Tibial nerve (tissue), 4 donors: ENCODE results near the gene RAPGEF5. TPM values are rescaled to one million over a fixed set of nuclear protein-coding genes. Genes with fewer than 3 reads are reported as not detected.

ENCODE experiments used
- DNase-seq, 2 donors: peaks; one replicate each; pipeline ENCODE4 v3.0.0-alpha.2; 2019; ENCODE audit warnings: low spot score in 2 of 2
- H3K27ac ChIP-seq, 4 donors: fragments of 200-600 bp; sonication (generic) in 3 of 4; one replicate each; pipeline ENCODE4 v1.5.1; 2017 to 2019; ENCODE audit warnings: mild to moderate bottlenecking in 1 of 4
- H3K27me3 ChIP-seq, 2 donors: fragments of 200-600 bp; sonication (generic) in 1 of 2; one replicate each; pipeline versions ENCODE4 v1.5.1 to v1.6.0; 2017 to 2019
- H3K36me3 ChIP-seq, 3 donors: fragments of 200-600 bp; sonication (generic); one replicate each; pipeline ENCODE4 v1.5.1; 2018 to 2019
- H3K4me1 ChIP-seq, 4 donors: fragments of 200-600 bp; sonication (generic) in 3 of 4; one replicate each; pipeline ENCODE4 v1.5.1; 2017 to 2019
- H3K4me3 ChIP-seq, 4 donors: fragments of 200-600 bp; sonication (generic) in 3 of 4; one replicate each; pipeline ENCODE4 v1.5.1; 2017 to 2019; ENCODE audit warnings: mild to moderate bottlenecking in 1 of 4, moderate library complexity in 1 of 4
- H3K9me3 ChIP-seq, 4 donors: fragments of 200-600 bp; sonication (generic) in 3 of 4; one replicate each; pipeline ENCODE4 v1.5.1; 2017 to 2019
- EP300 ChIP-seq, 2 donors: sonication (generic); formaldehyde crosslinking; IDR thresholded peaks; one replicate each; pipeline ENCODE4 v1.6.1; 2017; ENCODE audit warnings: antibody characterized with exemption in 2 of 2, mild to moderate bottlenecking in 1 of 2
- POLR2A ChIP-seq, 2 donors: fragments of 450-650 bp; IDR thresholded peaks; one replicate each; pipeline ENCODE4 v1.6.1; 2017; ENCODE audit warnings: antibody characterized with exemption in 2 of 2, mild to moderate bottlenecking in 2 of 2, moderate library complexity in 2 of 2
- WGBS, 2 donors: methylation state at CpG; one replicate each; pipeline ENCODE4 v1.1.5; 2018; 5-methylcytosine and 5-hydroxymethylcytosine counted together
- total RNA-seq, 4 donors: library from RNA; depleted of rRNA; stranded (reverse); fragments of >200 nt; gene quantifications; one replicate each; pipeline ENCODE4 v1.1.0, GENCODE V29; 2016
- TF ChIP-seq, protein P1 (sequence below), 5 experiments: fragments of 200-600 bp in 3 of 5; fragments of 450-650 bp in 2 of 5; sonication (generic) in 3 of 5; IDR thresholded peaks; one replicate each; pipeline ENCODE4 v1.5.1; 2016 to 2019; ENCODE audit warnings: antibody characterized with exemption in 5 of 5, mild to moderate bottlenecking in 3 of 5, moderate library complexity in 2 of 5

Gene RAPGEF5
- total RNA-seq, 4 donors from 2014 or later: 63.3 to 121 (median 76.9) TPM

DNA sequence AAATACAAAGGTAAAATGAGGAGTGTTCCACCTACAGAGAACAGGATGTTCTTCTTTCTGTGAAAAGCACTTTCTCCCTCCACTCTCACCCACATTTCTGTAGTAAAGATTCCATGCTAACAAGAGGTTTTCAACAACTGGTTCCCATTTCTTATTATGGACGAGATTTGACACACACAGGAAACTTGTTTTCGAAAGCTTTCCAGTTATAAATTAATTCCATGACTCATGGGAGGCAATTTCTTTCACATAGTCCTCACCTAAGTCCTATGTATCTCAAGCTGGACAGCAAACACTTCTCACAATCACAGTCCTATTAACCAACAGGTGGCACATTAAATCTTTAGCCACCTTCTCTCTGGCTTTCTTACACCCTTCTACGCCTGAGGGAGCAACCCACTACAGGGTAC is 24.5 kb downstream of the RAPGEF5 start:
- H3K27ac ChIP-seq: no peak overlapping the region
- WGBS, 2 donors: 71 to 77% methylated on average over 3 of the region's 3 CpGs
- no peaks in the 10 kb centered on the region for H3K9me3 ChIP-seq
- TF ChIP-seq, protein P1, sequence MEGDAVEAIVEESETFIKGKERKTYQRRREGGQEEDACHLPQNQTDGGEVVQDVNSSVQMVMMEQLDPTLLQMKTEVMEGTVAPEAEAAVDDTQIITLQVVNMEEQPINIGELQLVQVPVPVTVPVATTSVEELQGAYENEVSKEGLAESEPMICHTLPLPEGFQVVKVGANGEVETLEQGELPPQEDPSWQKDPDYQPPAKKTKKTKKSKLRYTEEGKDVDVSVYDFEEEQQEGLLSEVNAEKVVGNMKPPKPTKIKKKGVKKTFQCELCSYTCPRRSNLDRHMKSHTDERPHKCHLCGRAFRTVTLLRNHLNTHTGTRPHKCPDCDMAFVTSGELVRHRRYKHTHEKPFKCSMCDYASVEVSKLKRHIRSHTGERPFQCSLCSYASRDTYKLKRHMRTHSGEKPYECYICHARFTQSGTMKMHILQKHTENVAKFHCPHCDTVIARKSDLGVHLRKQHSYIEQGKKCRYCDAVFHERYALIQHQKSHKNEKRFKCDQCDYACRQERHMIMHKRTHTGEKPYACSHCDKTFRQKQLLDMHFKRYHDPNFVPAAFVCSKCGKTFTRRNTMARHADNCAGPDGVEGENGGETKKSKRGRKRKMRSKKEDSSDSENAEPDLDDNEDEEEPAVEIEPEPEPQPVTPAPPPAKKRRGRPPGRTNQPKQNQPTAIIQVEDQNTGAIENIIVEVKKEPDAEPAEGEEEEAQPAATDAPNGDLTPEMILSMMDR (IDR thresholded peaks at IDR 0.05): no peak
- TF ChIP-seq EP300 (IDR thresholded peaks at IDR 0.05) (no peak), POLR2A (IDR thresholded peaks at IDR 0.05) (no peak)
- no peak overlapping the region for H3K4me3 ChIP-seq
- H3K36me3 ChIP-seq: no peaks in the 10 kb centered on the region
- no peaks in the 10 kb centered on the region for H3K27me3 ChIP-seq
- no peak for DNase-seq
- H3K4me1 ChIP-seq: no peaks in the 10 kb centered on the region

DNA sequence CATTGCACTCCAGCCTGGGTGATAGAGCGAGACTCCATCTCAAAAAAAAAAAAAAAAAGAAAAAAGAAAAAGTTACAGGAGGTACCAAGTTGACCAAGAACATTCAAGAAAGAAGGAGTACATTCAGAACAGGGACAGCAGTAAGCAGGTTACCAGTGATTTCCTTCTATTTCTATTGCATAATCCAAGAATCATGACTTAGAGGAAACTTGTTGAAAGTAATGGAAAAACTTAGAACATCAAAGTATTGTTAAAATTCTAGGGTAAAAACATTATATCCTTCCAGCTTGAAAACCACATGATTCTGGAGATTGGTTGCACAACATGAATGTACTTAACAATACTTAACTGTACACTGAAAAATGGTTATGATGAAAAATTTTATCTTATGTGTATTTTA is 25.2 kb downstream of the RAPGEF5 start:
- Histone ChIP-seq H3K9me3 (no peaks in the 10 kb centered on the region), H3K27me3 (no peaks in the 10 kb centered on the region), H3K4me3 (no peak overlapping the region), H3K36me3 (no peaks in the 10 kb centered on the region), H3K27ac (no peak overlapping the region), H3K4me1 (no peaks in the 10 kb centered on the region)
- DNase-seq: no peak
- TF ChIP-seq POLR2A (IDR thresholded peaks at IDR 0.05): no peak
- TF ChIP-seq EP300 (IDR thresholded peaks at IDR 0.05): no peak
- TF ChIP-seq, protein P1 (IDR thresholded peaks at IDR 0.05): no peak
- WGBS, 2 donors: 83 to 96% methylated on average over 1 of the region's 1 CpG

DNA sequence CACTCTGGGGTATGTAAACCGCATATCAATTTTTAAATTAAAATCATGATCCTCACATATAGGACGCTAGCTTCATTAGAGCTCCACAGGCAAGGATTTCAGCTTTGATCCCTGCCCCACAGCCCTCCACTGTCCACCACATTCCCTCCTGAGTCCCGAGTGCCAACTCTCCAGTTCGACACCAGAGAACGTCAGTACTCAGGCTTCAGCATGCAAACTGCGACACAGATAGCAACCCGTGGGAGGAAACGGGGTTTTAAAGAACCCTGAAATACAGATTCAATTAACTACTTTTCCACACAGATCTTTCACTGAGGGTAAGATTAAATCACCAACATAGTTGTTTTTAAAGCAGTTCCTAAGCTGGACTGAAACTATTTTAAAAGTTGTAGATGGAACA is 26.1 kb downstream of the RAPGEF5 start:
- Histone ChIP-seq H3K27ac (no peak overlapping the region), H3K4me1 (no peaks in the 10 kb centered on the region), H3K9me3 (no peaks in the 10 kb centered on the region), H3K36me3 (no peaks in the 10 kb centered on the region), H3K4me3 (no peak overlapping the region), H3K27me3 (no peaks in the 10 kb centered on the region)
- TF ChIP-seq, protein P1 (IDR thresholded peaks at IDR 0.05): no peak
- TF ChIP-seq EP300 (IDR thresholded peaks at IDR 0.05) (no peak), POLR2A (IDR thresholded peaks at IDR 0.05) (no peak)
- no peak for DNase-seq
- 94% methylated on average over 8 of the region's 8 CpGs for WGBS, 2 donors

DNA sequence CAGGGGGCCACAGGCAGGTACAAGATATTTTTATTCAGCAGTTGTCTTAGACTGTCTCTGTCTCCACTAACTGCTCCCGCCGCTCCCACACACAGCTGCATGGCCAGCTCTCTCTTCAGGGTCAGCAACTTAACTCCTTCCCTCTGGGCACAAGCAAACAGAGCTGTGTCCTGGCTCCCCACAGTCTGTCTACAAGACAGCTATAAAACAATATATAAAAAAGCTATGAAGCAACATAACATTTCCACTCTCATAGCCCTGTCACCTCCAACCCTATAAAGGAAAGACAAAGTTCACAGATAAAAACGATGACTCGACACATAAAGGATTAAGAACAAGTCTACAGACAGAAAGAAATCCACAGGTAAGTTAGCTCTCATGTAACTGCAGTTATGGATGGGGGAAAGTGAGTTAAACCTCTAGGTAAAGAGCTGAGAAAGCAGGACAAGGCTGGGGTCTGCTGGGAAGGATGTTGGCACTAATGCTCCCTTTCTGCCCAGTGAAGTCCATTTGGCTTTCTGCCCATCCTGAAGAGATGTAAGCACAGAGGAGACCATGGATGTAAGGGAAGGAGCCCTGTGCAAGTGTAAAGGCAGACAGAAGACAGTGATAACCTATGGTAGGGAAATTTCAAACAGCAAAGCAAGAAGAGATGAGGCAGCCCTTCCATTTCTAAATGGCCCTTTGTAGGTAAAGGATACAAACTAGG is 27.0 kb downstream of the RAPGEF5 start:
- Histone ChIP-seq H3K4me1 (no peaks in the 10 kb centered on the region), H3K36me3 (no peaks in the 10 kb centered on the region), H3K27me3 (no peaks in the 10 kb centered on the region), H3K27ac (no peak overlapping the region), H3K9me3 (no peaks in the 10 kb centered on the region), H3K4me3 (no peak overlapping the region)
- 55 to 58% methylated on average over 4 of the region's 4 CpGs for WGBS, 2 donors
- no peak for DNase-seq
- no peak for TF ChIP-seq POLR2A (IDR thresholded peaks at IDR 0.05)

DNA sequence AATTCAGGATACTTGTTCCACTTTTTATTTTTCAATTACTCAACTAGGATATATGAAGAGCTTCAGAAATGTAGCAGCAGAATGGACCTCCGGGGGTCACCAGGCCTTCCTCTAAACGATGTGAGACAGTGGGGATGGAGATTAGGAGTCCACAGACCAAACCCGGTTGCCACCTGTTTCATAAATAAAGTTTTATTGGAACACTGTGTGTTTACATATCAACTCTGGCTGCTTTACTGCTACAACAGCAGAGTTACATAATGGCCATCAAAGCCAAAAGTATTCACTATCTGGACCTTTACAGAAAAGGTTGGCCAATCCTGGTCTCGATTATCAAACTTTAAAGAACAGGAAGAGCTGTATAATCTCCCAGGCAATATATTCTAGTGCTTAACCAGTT is 30.8 kb downstream of the RAPGEF5 start:
- WGBS, 2 donors: 73 to 80% methylated on average over 4 of the region's 4 CpGs
- TF ChIP-seq EP300 (IDR thresholded peaks at IDR 0.05) (no peak), POLR2A (IDR thresholded peaks at IDR 0.05) (no peak)
- TF ChIP-seq, protein P1 (IDR thresholded peaks at IDR 0.05): no peak
- no peaks in the 10 kb centered on the region for H3K4me1 ChIP-seq
- H3K36me3 ChIP-seq: no peaks in the 10 kb centered on the region
- H3K9me3 ChIP-seq: no peaks in the 10 kb centered on the region
- no peak overlapping the region for H3K4me3 ChIP-seq
- no peak for DNase-seq
- H3K27ac ChIP-seq: no peak overlapping the region
- no peaks in the 10 kb centered on the region for H3K27me3 ChIP-seq
